ENCODE results near the gene RGS10. TPM values are rescaled to one million over a fixed set of nuclear protein-coding genes. Genes with fewer than 3 reads are reported as not detected.
A peak's percentile ranks its signal among the peaks of the same experiment; 100 is the strongest.

RGS10 gene
- total and polyA plus RNA-seq, 9 of the 15 experiments (the other 6 are each of a cell fraction or from before 2014, with no cell fraction given): 31.9 to 123 (median 62.1) TPM

GRCh38 chr10:119538632-119539358 lies 3.7 kb downstream of the RGS10 start:
- Histone ChIP-seq H3K4me3 (no peak overlapping the region; the same call in 1 of the 2 replicates), H3K9me1 (ENCODE audit: control insufficient read depth, insufficient read depth, low read length) (peaks cover 2% of the 10 kb centered on the region), H3K4me2 (ENCODE audit: insufficient read depth, low read length) (peak overlapping the region; percentile 63), H2AFZ (ENCODE audit: low read depth, low read length) (no peak overlapping the region), H4K20me1 (replicated peaks; ENCODE audit: control insufficient read depth, insufficient read depth, low read length) (0 out of 2 replicates have a peak, but pooled peaks cover 5% of the 10 kb centered on the region), H3K9ac (ENCODE audit: insufficient read depth in 1 of 2, low read depth in 2 of 2, low read length in 2 of 2) (peak overlapping the region; percentile 28 to 84; a peak in 3 of 4 replicates), H3K27ac (ENCODE audit: extremely low read depth, low read depth, low read length) (peak overlapping the region; percentile 53; the same call in 2 of the 3 replicates), H3K27me3 (ENCODE audit: control insufficient read depth in 2 of 2, insufficient read depth in 2 of 2, low read length in 2 of 2) (no peaks in the 10 kb centered on the region), H3K4me1 (replicated peaks in 1 of 2; ENCODE audit: control insufficient read depth in 2 of 2, insufficient read depth in 2 of 2, low read length in 2 of 2) (peaks cover 20 to 57% of the 10 kb centered on the region in 2 experiments), H3K36me3 (ENCODE audit: control insufficient read depth, insufficient read depth, low read length) (peaks cover 19% of the 10 kb centered on the region; the same call in 1 of the 3 replicates), H3K79me2 (ENCODE audit: control insufficient read depth, insufficient read depth, low read length) (peaks cover 78% of the 10 kb centered on the region), H3K9me3 (replicated peaks; ENCODE audit: control insufficient read depth, insufficient read depth, low read depth, low read length) (no peaks in the 10 kb centered on the region)
- intact Hi-C loops (cut with micrococcal nuclease): loop anchor here (2.0 kb wide), 1 partner anchor 18 kb away; no protein-coding TSS in a partner anchor
- BruUV-seq (replicated peaks): no TSS peak
- WGBS (ENCODE audit: insufficient coverage, low coverage, missing lambda C conversion rate): 5% methylated on average over 9 of the region's 9 CpGs
- FAIRE-seq: peak; percentile 88
- ChIA-PET CTCF (ENCODE audit: low intra/inter-chr PET ratio) (no interaction called here), POLR2A (interaction anchor here (0.7 to 1.7 kb wide), 6 partner anchors 9 to 93 kb away, joined by 3 to 5 read pairs (median 5); no protein-coding TSS in a partner anchor)
- in situ Hi-C loops (cut with MboI): no loop called here
- DNase-seq (ENCODE audit: extremely low read depth in 1 of 4, low spot score in 3 of 4): peak; percentile 33 to 85 (median 56)
- peak; percentile 44 for ATAC-seq
- TF ChIP-seq, protein P1, sequence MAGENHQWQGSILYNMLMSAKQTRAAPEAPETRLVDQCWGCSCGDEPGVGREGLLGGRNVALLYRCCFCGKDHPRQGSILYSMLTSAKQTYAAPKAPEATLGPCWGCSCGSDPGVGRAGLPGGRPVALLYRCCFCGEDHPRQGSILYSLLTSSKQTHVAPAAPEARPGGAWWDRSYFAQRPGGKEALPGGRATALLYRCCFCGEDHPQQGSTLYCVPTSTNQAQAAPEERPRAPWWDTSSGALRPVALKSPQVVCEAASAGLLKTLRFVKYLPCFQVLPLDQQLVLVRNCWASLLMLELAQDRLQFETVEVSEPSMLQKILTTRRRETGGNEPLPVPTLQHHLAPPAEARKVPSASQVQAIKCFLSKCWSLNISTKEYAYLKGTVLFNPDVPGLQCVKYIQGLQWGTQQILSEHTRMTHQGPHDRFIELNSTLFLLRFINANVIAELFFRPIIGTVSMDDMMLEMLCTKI (IDR thresholded peaks at IDR 0.05; ENCODE audit: partially characterized antibody): no peak
- TF ChIP-seq SMAD4 (CRISPR knock-in tag; conservative IDR thresholded peaks at IDR 0.05) (0 out of 2 replicates have a peak, but pooled peaks have one; percentile 59), SMARCE1 (IDR thresholded peaks at IDR 0.05) (0 out of 2 replicates have a peak, but pooled peaks have one; percentile 24), MTA3 (IDR thresholded peaks at IDR 0.05; ENCODE audit: borderline replicate concordance) (no peak), RB1 (IDR thresholded peaks at IDR 0.05; ENCODE audit: low read depth) (no peak), REST (IDR thresholded peaks at IDR 0.05; ENCODE audit: borderline replicate concordance) (0 out of 2 replicates have a peak, but pooled peaks have one; percentile 12), REST (CRISPR knock-in tag; IDR thresholded peaks at IDR 0.05; ENCODE audit: low read depth) (no peak), GABPB2 (CRISPR knock-in tag; conservative IDR thresholded peaks at IDR 0.05) (no peak), ZNF408 (CRISPR knock-in tag; IDR thresholded peaks at IDR 0.05; ENCODE audit: low read depth) (no peak), MNT (conservative IDR thresholded peaks at IDR 0.05) (0 out of 4 replicates have a peak, but pooled peaks of 1 of the 2 experiments have one; percentile 29)
